ENCODE results near the gene CPM. TPM values are rescaled to one million over a fixed set of nuclear protein-coding genes. Genes with fewer than 3 reads are reported as not detected.
A peak's percentile ranks its signal among the peaks of the same experiment; 100 is the strongest.

Gene CPM
- total RNA-seq, 1 experiment from 2014 or later, result 0.96 TPM

DNA sequence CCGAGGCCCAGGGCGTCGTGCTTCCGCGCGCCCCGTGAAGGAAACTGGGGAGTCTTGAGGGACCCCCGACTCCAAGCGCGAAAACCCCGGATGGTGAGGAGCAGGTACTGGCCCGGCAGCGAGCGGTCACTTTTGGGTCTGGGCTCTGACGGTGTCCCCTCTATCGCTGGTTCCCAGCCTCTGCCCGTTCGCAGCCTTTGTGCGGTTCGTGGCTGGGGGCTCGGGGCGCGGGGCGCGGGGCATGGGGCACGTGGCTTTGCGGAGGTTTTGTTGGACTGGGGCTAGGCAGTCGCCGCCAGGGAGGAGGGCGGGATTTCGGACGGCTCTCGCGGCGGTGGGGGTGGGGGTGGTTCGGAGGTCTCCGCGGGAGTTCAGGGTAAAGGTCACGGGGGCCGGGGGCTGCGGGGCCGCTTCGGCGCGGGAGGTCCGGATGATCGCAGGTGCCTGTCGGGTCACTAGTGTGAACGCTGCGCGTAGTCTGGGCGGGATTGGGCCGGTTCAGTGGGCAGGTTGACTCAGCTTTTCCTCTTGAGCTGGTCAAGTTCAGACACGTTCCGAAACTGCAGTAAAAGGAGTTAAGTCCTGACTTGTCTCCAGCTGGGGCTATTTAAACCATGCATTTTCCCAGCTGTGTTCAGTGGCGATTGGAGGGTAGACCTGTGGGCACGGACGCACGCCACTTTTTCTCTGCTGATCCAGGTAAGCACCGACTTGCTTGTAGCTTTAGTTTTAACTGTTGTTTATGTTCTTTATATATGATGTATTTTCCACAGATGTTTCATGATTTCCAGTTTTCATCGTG is 124.4 kb downstream of the CPM start (continued):
- TF ChIP-seq, protein P1, sequence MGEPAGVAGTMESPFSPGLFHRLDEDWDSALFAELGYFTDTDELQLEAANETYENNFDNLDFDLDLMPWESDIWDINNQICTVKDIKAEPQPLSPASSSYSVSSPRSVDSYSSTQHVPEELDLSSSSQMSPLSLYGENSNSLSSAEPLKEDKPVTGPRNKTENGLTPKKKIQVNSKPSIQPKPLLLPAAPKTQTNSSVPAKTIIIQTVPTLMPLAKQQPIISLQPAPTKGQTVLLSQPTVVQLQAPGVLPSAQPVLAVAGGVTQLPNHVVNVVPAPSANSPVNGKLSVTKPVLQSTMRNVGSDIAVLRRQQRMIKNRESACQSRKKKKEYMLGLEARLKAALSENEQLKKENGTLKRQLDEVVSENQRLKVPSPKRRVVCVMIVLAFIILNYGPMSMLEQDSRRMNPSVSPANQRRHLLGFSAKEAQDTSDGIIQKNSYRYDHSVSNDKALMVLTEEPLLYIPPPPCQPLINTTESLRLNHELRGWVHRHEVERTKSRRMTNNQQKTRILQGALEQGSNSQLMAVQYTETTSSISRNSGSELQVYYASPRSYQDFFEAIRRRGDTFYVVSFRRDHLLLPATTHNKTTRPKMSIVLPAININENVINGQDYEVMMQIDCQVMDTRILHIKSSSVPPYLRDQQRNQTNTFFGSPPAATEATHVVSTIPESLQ (CRISPR knock-in tag; IDR thresholded peaks at IDR 0.05), result no peak
- peak; percentile 50 for TF ChIP-seq SP1 (CRISPR knock-in tag; conservative IDR thresholded peaks at IDR 0.05)
- TF ChIP-seq, protein P2, sequence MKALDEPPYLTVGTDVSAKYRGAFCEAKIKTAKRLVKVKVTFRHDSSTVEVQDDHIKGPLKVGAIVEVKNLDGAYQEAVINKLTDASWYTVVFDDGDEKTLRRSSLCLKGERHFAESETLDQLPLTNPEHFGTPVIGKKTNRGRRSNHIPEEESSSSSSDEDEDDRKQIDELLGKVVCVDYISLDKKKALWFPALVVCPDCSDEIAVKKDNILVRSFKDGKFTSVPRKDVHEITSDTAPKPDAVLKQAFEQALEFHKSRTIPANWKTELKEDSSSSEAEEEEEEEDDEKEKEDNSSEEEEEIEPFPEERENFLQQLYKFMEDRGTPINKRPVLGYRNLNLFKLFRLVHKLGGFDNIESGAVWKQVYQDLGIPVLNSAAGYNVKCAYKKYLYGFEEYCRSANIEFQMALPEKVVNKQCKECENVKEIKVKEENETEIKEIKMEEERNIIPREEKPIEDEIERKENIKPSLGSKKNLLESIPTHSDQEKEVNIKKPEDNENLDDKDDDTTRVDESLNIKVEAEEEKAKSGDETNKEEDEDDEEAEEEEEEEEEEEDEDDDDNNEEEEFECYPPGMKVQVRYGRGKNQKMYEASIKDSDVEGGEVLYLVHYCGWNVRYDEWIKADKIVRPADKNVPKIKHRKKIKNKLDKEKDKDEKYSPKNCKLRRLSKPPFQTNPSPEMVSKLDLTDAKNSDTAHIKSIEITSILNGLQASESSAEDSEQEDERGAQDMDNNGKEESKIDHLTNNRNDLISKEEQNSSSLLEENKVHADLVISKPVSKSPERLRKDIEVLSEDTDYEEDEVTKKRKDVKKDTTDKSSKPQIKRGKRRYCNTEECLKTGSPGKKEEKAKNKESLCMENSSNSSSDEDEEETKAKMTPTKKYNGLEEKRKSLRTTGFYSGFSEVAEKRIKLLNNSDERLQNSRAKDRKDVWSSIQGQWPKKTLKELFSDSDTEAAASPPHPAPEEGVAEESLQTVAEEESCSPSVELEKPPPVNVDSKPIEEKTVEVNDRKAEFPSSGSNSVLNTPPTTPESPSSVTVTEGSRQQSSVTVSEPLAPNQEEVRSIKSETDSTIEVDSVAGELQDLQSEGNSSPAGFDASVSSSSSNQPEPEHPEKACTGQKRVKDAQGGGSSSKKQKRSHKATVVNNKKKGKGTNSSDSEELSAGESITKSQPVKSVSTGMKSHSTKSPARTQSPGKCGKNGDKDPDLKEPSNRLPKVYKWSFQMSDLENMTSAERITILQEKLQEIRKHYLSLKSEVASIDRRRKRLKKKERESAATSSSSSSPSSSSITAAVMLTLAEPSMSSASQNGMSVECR (CRISPR knock-in tag; IDR thresholded peaks at IDR 0.05; ENCODE audit: borderline replicate concordance), result 0 out of 2 replicates have a peak, but pooled peaks have one; percentile 25
- TF ChIP-seq JAZF1 (CRISPR knock-in tag; IDR thresholded peaks at IDR 0.05), result no peak
- no peak for TF ChIP-seq RELA (CRISPR knock-in tag; IDR thresholded peaks at IDR 0.05; ENCODE audit: borderline replicate concordance)
- no peak for TF ChIP-seq ZNF671 (CRISPR knock-in tag; IDR thresholded peaks at IDR 0.05)
- no peak for TF ChIP-seq KAT7 (CRISPR knock-in tag; IDR thresholded peaks at IDR 0.05; ENCODE audit: borderline replicate concordance)
- TF ChIP-seq ZNF121 (CRISPR knock-in tag; IDR thresholded peaks at IDR 0.05), result no peak
- no peak for TF ChIP-seq PREB (CRISPR knock-in tag; IDR thresholded peaks at IDR 0.05; ENCODE audit: borderline replicate concordance)
- no peak for TF ChIP-seq ATF1 (CRISPR knock-in tag; IDR thresholded peaks at IDR 0.05)
- TF ChIP-seq MYBL2 (CRISPR knock-in tag; IDR thresholded peaks at IDR 0.05), result peak; percentile 42; the same call in 1 of the 2 replicates

DNA sequence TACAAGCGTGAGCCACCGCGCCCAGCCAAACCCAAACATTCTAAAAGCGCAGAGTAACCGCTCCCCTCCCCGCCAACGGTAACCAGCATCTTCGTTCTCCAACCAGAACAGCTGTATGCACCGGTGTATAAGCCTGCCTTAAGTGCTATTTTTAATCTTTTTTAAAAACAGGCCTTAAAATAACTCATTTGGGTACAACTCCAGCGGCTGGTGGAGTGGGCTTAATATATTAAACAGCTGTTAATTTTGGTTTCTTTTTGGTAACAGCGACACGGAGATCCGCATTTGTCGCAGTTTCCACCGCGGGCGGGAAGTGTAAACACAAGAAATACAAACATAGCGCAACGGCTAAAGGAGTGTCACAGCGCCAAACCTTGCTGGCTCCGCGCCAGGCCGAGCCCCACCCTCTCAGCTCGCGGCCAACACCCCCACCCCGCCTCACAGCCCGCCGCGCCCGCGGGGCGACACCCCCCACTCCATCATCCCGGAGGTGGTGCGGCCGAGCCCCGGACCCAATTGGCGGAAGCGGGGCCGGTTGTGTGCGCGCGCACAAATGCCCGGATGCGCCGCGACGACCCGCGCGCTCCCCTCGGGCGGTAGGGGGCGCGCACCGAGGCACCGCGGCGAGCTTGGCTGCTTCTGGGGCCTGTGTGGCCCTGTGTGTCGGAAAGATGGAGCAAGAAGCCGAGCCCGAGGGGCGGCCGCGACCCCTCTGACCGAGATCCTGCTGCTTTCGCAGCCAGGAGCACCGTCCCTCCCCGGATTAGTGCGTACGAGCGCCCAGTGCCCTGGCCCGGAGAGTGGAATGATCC is 125.2 kb downstream of the CPM start, which contains the start of gene MDM2:
Gene MDM2, plus strand, starts transcription at position 602 of the 812 bp plus-strand sequence. CDS start 301 bp downstream, outside the sequence.
- no peaks in the 10 kb centered on the region for H3K9me3 Mint-ChIP-seq
- H3K27me3 Mint-ChIP-seq (ENCODE audit: low read depth), result no peaks in the 10 kb centered on the region
- DNase-seq (ENCODE audit: low spot score) (peak; percentile 94), ATAC-seq (peak; percentile 83)
- H3K4me3 Mint-ChIP-seq, result peak within 1 kb of the TSS; percentile 86
- CTCF ChIA-PET, result interaction anchor here (0.7 to 2.6 kb wide), 8 partner anchors 9 to 349 kb away, joined by 3 to 23 read pairs (median 4); partner anchors contain the start of gene SLC35E3
- H3K4me1 Mint-ChIP-seq, result peaks cover 42% of the 10 kb centered on the region
- peak within 1 kb of the TSS; percentile 98 for H3K27ac Mint-ChIP-seq
- peaks cover 32% of the 10 kb centered on the region for H3K36me3 Mint-ChIP-seq
- POLR2A ChIA-PET, result interaction anchor here (0.6 to 1.9 kb wide), 5 partner anchors 12 to 121 kb away, joined by 3 to 13 read pairs (median 3); partner anchors contain the start of genes NUP107 and SLC35E3
- TF ChIP-seq FOXP1 (CRISPR knock-in tag; IDR thresholded peaks at IDR 0.05; ENCODE audit: borderline replicate concordance), result peak; percentile 81; the same call in 1 of the 2 replicates
- TF ChIP-seq PRRX2 (CRISPR knock-in tag; IDR thresholded peaks at IDR 0.05), result 0 out of 2 replicates have a peak, but pooled peaks have one; percentile 60
- TF ChIP-seq, protein P3, sequence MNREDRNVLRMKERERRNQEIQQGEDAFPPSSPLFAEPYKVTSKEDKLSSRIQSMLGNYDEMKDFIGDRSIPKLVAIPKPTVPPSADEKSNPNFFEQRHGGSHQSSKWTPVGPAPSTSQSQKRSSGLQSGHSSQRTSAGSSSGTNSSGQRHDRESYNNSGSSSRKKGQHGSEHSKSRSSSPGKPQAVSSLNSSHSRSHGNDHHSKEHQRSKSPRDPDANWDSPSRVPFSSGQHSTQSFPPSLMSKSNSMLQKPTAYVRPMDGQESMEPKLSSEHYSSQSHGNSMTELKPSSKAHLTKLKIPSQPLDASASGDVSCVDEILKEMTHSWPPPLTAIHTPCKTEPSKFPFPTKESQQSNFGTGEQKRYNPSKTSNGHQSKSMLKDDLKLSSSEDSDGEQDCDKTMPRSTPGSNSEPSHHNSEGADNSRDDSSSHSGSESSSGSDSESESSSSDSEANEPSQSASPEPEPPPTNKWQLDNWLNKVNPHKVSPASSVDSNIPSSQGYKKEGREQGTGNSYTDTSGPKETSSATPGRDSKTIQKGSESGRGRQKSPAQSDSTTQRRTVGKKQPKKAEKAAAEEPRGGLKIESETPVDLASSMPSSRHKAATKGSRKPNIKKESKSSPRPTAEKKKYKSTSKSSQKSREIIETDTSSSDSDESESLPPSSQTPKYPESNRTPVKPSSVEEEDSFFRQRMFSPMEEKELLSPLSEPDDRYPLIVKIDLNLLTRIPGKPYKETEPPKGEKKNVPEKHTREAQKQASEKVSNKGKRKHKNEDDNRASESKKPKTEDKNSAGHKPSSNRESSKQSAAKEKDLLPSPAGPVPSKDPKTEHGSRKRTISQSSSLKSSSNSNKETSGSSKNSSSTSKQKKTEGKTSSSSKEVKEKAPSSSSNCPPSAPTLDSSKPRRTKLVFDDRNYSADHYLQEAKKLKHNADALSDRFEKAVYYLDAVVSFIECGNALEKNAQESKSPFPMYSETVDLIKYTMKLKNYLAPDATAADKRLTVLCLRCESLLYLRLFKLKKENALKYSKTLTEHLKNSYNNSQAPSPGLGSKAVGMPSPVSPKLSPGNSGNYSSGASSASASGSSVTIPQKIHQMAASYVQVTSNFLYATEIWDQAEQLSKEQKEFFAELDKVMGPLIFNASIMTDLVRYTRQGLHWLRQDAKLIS (CRISPR knock-in tag; IDR thresholded peaks at IDR 0.05; ENCODE audit: borderline replicate concordance), result 0 out of 2 replicates have a peak, but pooled peaks have one; percentile 29
- no peak for TF ChIP-seq ATF2 (CRISPR knock-in tag; IDR thresholded peaks at IDR 0.05; ENCODE audit: borderline replicate concordance, low read depth)

Data from WTC11 (cell line).